HG02852 (cell line): ENCODE measurements around the gene TAPBP.

ENCODE experiments used
- ATAC-seq: cut with Tn5 transposase; IDR thresholded peaks from one replicate; pipeline ENCODE4 v1.9.1; 2021; ENCODE audit warnings: mild to moderate bottlenecking, moderate library complexity; ENCODE audit not compliant: unreplicated experiment

The TAPBP gene

GRCh38 chr6:33320315-33321181 lies 6.7 kb upstream of the TAPBP start:
- no peak for ATAC-seq

GRCh38 chr6:33319939-33320314 lies 6.0 kb upstream of the TAPBP start:
- ATAC-seq: no peak

GRCh38 chr6:33318426-33319073 lies 4.7 kb upstream of the TAPBP start:
- no peak for ATAC-seq

GRCh38 chr6:33317669-33318425 lies 4.0 kb upstream of the TAPBP start, which contains the start of gene ZBTB22:
ZBTB22 (minus strand) TSS chr6:33317744; CDS start chr6:33316916, 828 bp downstream.
- ATAC-seq: peak; percentile 36

- no peak for ATAC-seq
These were observed 3.5 kb upstream of the TAPBP start for GRCh38 chr6:33317419-33317668.

GRCh38 chr6:33316603-33317418 lies 2.9 kb upstream of the TAPBP start:
- no peak for ATAC-seq

GRCh38 chr6:33315793-33316602 lies 2.1 kb upstream of the TAPBP start:
- no peak for ATAC-seq

- ATAC-seq: no peak
These were observed 1.3 kb upstream of the TAPBP start for GRCh38 chr6:33314943-33315792.

GRCh38 chr6:33314515-33314942 lies 651 bp upstream of the TAPBP start:
- ATAC-seq: no peak

GRCh38 chr6:33313105-33313708 lies 671 bp downstream of the TAPBP start:
- peak; percentile 8 for ATAC-seq

- no peak for ATAC-seq
These were observed 1.3 kb downstream of the TAPBP start for GRCh38 chr6:33312361-33313104.

GRCh38 chr6:33306356-33306755 lies 7.5 kb downstream of the TAPBP start:
- ATAC-seq: no peak

- ATAC-seq: no peak
These were observed 8.8 kb downstream of the TAPBP start for GRCh38 chr6:33305052-33305451.

GRCh38 chr6:33304216-33304615 lies 9.7 kb downstream of the TAPBP start:
- ATAC-seq: no peak

- ATAC-seq: no peak
These were observed 12.0 kb downstream of the TAPBP start for GRCh38 chr6:33301877-33302276.

- ATAC-seq: peak; percentile 65
These were observed 14.5 kb downstream of the TAPBP start for GRCh38 chr6:33299237-33299944.

GRCh38 chr6:33298773-33299236 lies 15.1 kb downstream of the TAPBP start, which contains the start of gene RGL2:
RGL2 (minus strand) TSS chr6:33298942; CDS start chr6:33298610, 332 bp downstream.
- ATAC-seq: peak; percentile 33
